NCI-H526 treated with DMSO at 0.1 percent for 48 hours (cell line): ENCODE data around the gene VAT1L.

ENCODE experiments used
- DNase-seq: peaks from one replicate; lab custom pipeline; 2025; lab: John Stamatoyannopoulos, UW

Gene VAT1L

GRCh38 chr16:77788181-77789084 is at the start of gene VAT1L:
TSS of gene VAT1L (plus strand) at chr16:77788564. CDS start at chr16:77788683, 119 bp downstream.
- DNase-seq, result peak; percentile 28

- no peak for DNase-seq
Observed at GRCh38 chr16:77738706-77739558, 49.4 kb upstream of the VAT1L start.

GRCh38 chr16:77739559-77739892 is 48.8 kb upstream of the VAT1L start:
- DNase-seq, result no peak

- no peak for DNase-seq
Observed at GRCh38 chr16:77744141-77744540, 44.2 kb upstream of the VAT1L start.

GRCh38 chr16:77745972-77746371 is 42.4 kb upstream of the VAT1L start:
- DNase-seq, result no peak

GRCh38 chr16:77748421-77749005 is 39.9 kb upstream of the VAT1L start:
- DNase-seq, result no peak

GRCh38 chr16:77749415-77749814 is 38.9 kb upstream of the VAT1L start:
- DNase-seq, result no peak

- no peak for DNase-seq
Observed at GRCh38 chr16:77758046-77758445, 30.3 kb upstream of the VAT1L start.

GRCh38 chr16:77758508-77758907 is 29.9 kb upstream of the VAT1L start:
- no peak for DNase-seq

- no peak for DNase-seq
Observed at GRCh38 chr16:77759201-77759600, 29.2 kb upstream of the VAT1L start.

GRCh38 chr16:77759821-77760220 is 28.5 kb upstream of the VAT1L start:
- DNase-seq, result no peak

GRCh38 chr16:77760800-77761199 is 27.6 kb upstream of the VAT1L start:
- DNase-seq, result no peak

GRCh38 chr16:77761204-77761603 is 27.2 kb upstream of the VAT1L start:
- no peak for DNase-seq

- DNase-seq, result no peak
Observed at GRCh38 chr16:77762262-77762661, 26.1 kb upstream of the VAT1L start.

GRCh38 chr16:77763994-77764393 is 24.4 kb upstream of the VAT1L start:
- DNase-seq, result no peak

GRCh38 chr16:77767211-77767610 is 21.2 kb upstream of the VAT1L start:
- DNase-seq, result no peak

GRCh38 chr16:77767826-77768225 is 20.5 kb upstream of the VAT1L start:
- DNase-seq, result no peak

- no peak for DNase-seq
Observed at GRCh38 chr16:77775911-77776909, 12.2 kb upstream of the VAT1L start.

GRCh38 chr16:77777745-77778144 is 10.6 kb upstream of the VAT1L start:
- DNase-seq, result no peak

- DNase-seq, result no peak
Observed at GRCh38 chr16:77780378-77780837, 8.0 kb upstream of the VAT1L start.

GRCh38 chr16:77781091-77781490 is 7.3 kb upstream of the VAT1L start:
- no peak for DNase-seq
